Spleen (tissue), 11 donors: Measurements from ENCODE around the gene PDLIM7. TPM values are rescaled to one million over a fixed set of nuclear protein-coding genes. Genes with fewer than 3 reads are reported as not detected.

ENCODE experiments used
- DNase-seq: peaks from one replicate; pipeline ENCODE4 v3.0.0-alpha.2; 2020
- H3K27ac ChIP-seq, 8 donors: fragments of 200-600 bp; sonication (generic) in 7 of 8; 1 replicate in 4 of 8; 2 replicates in 4 of 8; pipeline versions ENCODE4 v1.5.0 to v1.8.0; 2016 to 2021; ENCODE audit warnings: inconsistent platforms in 4 of 8, mild to moderate bottlenecking in 4 of 8, moderate library complexity in 1 of 8
- H3K27me3 ChIP-seq, 7 donors: fragments of 200-600 bp; sonication (generic) in 6 of 7; replicated peaks in 1 of 7; 1 replicate in 4 of 7; 2 replicates in 3 of 7; pipeline versions ENCODE4 v1.5.0 to v1.8.0; 2016 to 2021; ENCODE audit warnings: inconsistent platforms in 3 of 7, mild to moderate bottlenecking in 1 of 7
- H3K36me3 ChIP-seq, 6 donors: fragments of 200-600 bp; sonication (generic) in 5 of 6; 1 replicate in 4 of 6; 2 replicates in 2 of 6; pipeline versions ENCODE4 v1.5.0 to v1.8.0; 2016 to 2021; ENCODE audit warnings: inconsistent platforms in 2 of 6
- H3K4me1 ChIP-seq, 6 donors: fragments of 200-600 bp; sonication (generic) in 5 of 6; 1 replicate in 3 of 6; 2 replicates in 3 of 6; pipeline versions ENCODE4 v1.5.0 to v1.8.0; 2016 to 2021; ENCODE audit warnings: inconsistent platforms in 3 of 6
- H3K4me3 ChIP-seq, 8 donors: fragments of 200-600 bp; sonication (generic) in 7 of 8; 1 replicate in 4 of 8; 2 replicates in 4 of 8; pipeline versions ENCODE4 v1.5.0 to v1.8.0; 2016 to 2021; ENCODE audit warnings: inconsistent platforms in 4 of 8, mild to moderate bottlenecking in 4 of 8, moderate library complexity in 2 of 8
- H3K9me3 ChIP-seq, 8 donors: fragments of 200-600 bp; sonication (generic) in 7 of 8; 1 replicate in 4 of 8; 2 replicates in 4 of 8; pipeline versions ENCODE4 v1.5.0 to v1.8.0; 2016 to 2021; ENCODE audit warnings: inconsistent platforms in 4 of 8
- POLR2A ChIP-seq, 3 donors: fragments of 450-650 bp; IDR thresholded peaks; one replicate each; pipeline ENCODE4 v1.5.1; 2017; ENCODE audit warnings: antibody characterized with exemption in 3 of 3, mild to moderate bottlenecking in 1 of 3
- POLR2AphosphoS5 ChIP-seq, 3 donors: sonication (generic); formaldehyde crosslinking; IDR thresholded peaks; one replicate each; pipeline ENCODE4 v1.5.1; 2017; ENCODE audit warnings: antibody characterized with exemption in 3 of 3
- WGBS, 5 donors: extraction: QIAGEN DNeasy Blood & Tissue Kit in 3 of 5; methylation state at CpG; one replicate each; pipeline versions ENCODE4 v1.1.5 to v1.1.7; 2013 to 2018; 5-methylcytosine and 5-hydroxymethylcytosine counted together
- intact Hi-C: fragments of 100-400 bp; cut with DNase I; formaldehyde crosslinking; loops from one replicate; pipeline ENCODE4 v1.15.0; 2023; ENCODE audit warnings: low total_unique reads
- polyA plus RNA-seq, 3 donors: library from polyadenylated mRNA; stranded (reverse); fragments of 200-250 nt; gene quantifications; one replicate each; pipeline ENCODE4 v1.2.1, GENCODE V29; 2013
- total RNA-seq, 7 donors: library from RNA; depleted of rRNA in 3 of 7; stranded (reverse); fragments of >200 nt in 3 of 7; fragmentation: NEBNext Ultra II Directional in 4 of 7; extraction: Animal tissue kit (Norgen Biotek cat#: 25700) in 4 of 7; gene quantifications; one replicate each; pipeline versions ENCODE4 v1.1.0 to v1.2.1, GENCODE V29; 2016 to 2021
- TF ChIP-seq, protein P1 (sequence below), 11 experiments: fragments of 200-600 bp in 7 of 11; fragments of 450-650 bp in 4 of 11; sonication (generic) in 4 of 11; IDR thresholded peaks in 8 of 11; conservative IDR thresholded peaks in 3 of 11; 1 replicate in 7 of 11; 2 replicates in 4 of 11; pipeline versions ENCODE4 v1.4.0 to v1.8.0; 2016 to 2021; ENCODE audit warnings: antibody characterized with exemption in 11 of 11, inconsistent platforms in 4 of 11, mild to moderate bottlenecking in 1 of 11
- donor health status: healthy with polysubstance abuse.
- donor health status: DM: no; HTN: no; CAD: no; lungs with moderate emphysema.
- donor health status: DM: no; HTN: no; CAD: no.
- donor health status: Bipolar disorder and iron deficiency.
- donor health status: healthy.
- donor health status: DM: no; HTN: no; CAD: no.
- donor health status: DM: yes; HTN: yes; CAD: no.

PDLIM7 gene
- total and polyA plus RNA-seq, 10 donors = 42.5 to 220 (median 85.1) TPM

GRCh38 chr5:177510567-177511053, 13.2 kb upstream of the PDLIM7 start:
- intact Hi-C loops = no loop called here
- 40 to 65% (median 53%) methylated on average over 13 to 15 of the region's 15 CpGs for WGBS, 5 donors

DNA sequence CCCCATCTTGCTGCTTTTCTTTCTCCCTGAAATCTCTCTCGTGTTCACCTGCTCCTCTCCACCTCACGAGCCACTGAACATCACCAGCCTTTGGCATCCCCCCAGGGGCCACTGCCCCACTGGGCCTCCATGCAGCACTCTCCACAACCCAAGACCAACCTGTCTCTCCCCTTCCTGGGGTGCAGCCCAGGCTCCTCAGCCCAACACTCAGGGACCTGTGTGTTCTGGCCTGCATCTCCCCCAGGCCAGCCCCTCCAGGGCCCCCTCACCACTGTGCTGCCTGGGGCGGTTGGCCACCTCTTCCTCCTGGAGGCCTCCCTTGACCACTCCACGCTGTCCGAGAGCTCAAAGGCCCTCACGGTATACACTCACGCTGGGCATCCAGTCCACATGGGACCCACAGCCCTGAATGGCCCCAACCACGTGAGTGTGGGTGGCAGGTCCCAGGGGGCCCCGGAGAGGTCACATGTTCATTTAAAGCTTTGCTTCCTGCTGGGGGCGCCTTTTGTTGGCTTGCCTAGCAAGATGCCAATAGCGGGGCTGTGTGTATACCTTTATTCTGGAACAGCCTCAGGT, 12.7 kb upstream of the PDLIM7 start:
- 37 to 51% (median 40%) methylated on average over 11 of the region's 11 CpGs for WGBS, 5 donors
- Histone ChIP-seq H3K4me1 (peaks cover 0 to 91% (median 51%) of the 10 kb centered on the region in 6 donors), H3K9me3 (no peaks in the 10 kb centered on the region), H3K4me3 (peak overlapping the region; percentile 4 to 86 (median 54)), H3K27me3 (no peaks in the 10 kb centered on the region), H3K27ac (peak overlapping the region; percentile 74 to 99 (median 93)), H3K36me3 (peaks cover 0 to 84% (median 52%) of the 10 kb centered on the region in 6 donors)
- TF ChIP-seq POLR2AphosphoS5 (IDR thresholded peaks at IDR 0.05) (no peak), POLR2A (IDR thresholded peaks at IDR 0.05) (no peak)
- TF ChIP-seq, protein P1, sequence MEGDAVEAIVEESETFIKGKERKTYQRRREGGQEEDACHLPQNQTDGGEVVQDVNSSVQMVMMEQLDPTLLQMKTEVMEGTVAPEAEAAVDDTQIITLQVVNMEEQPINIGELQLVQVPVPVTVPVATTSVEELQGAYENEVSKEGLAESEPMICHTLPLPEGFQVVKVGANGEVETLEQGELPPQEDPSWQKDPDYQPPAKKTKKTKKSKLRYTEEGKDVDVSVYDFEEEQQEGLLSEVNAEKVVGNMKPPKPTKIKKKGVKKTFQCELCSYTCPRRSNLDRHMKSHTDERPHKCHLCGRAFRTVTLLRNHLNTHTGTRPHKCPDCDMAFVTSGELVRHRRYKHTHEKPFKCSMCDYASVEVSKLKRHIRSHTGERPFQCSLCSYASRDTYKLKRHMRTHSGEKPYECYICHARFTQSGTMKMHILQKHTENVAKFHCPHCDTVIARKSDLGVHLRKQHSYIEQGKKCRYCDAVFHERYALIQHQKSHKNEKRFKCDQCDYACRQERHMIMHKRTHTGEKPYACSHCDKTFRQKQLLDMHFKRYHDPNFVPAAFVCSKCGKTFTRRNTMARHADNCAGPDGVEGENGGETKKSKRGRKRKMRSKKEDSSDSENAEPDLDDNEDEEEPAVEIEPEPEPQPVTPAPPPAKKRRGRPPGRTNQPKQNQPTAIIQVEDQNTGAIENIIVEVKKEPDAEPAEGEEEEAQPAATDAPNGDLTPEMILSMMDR (IDR thresholded peaks at IDR 0.05 in 8 of 11, conservative IDR thresholded peaks at IDR 0.05 in 3 of 11) = no peak
- intact Hi-C loops = no loop called here
- DNase-seq = peak; percentile 90

More at GRCh38 chr5:177510567-177511053, 13.2 kb upstream of the PDLIM7 start:
- Histone ChIP-seq H3K27ac (peak overlapping the region; percentile 74 to 99 (median 93)), H3K27me3 (no peaks in the 10 kb centered on the region), H3K9me3 (no peaks in the 10 kb centered on the region), H3K4me1 (peaks cover 1 to 91% (median 56%) of the 10 kb centered on the region in 6 donors), H3K36me3 (peaks cover 0 to 84% (median 53%) of the 10 kb centered on the region in 6 donors), H3K4me3 (peak overlapping the region in 5 of 8 donors; percentile 54 to 86 (median 57))
- DNase-seq = peak; percentile 92
- TF ChIP-seq POLR2AphosphoS5 (IDR thresholded peaks at IDR 0.05) (peak; percentile 83 to 92 (median 89)), POLR2A (IDR thresholded peaks at IDR 0.05) (peak in 1 of 3 donors; percentile 32)
- TF ChIP-seq, protein P1 (IDR thresholded peaks at IDR 0.05 in 8 of 11, conservative IDR thresholded peaks at IDR 0.05 in 3 of 11) = peak in 1 of 11 experiments; percentile 11

- WGBS, 5 donors = 9 to 15% (median 12%) methylated on average over 6 to 20 of the region's 20 CpGs
- H3K4me3 ChIP-seq = peak within 1 kb of the TSS; percentile 38 to 86 (median 54)
- H3K36me3 ChIP-seq = peaks cover 0 to 84% (median 52%) of the 10 kb centered on the region in 6 donors
- no peaks in the 10 kb centered on the region for H3K9me3 ChIP-seq
- intact Hi-C loops = no loop called here
- H3K27me3 ChIP-seq = no peaks in the 10 kb centered on the region
- peaks cover 0 to 91% (median 46%) of the 10 kb centered on the region in 6 donors for H3K4me1 ChIP-seq
- TF ChIP-seq, protein P1 (IDR thresholded peaks at IDR 0.05 in 8 of 11, conservative IDR thresholded peaks at IDR 0.05 in 3 of 11) = peak in 3 of 11 experiments; percentile 9 to 30 (median 23)
- TF ChIP-seq POLR2AphosphoS5 (IDR thresholded peaks at IDR 0.05) (peak; percentile 62 to 79 (median 69)), POLR2A (IDR thresholded peaks at IDR 0.05) (peak in 1 of 3 donors; percentile 3)
- H3K27ac ChIP-seq = peak within 1 kb of the TSS; percentile 74 to 99 (median 93)
- DNase-seq = peak; percentile 93
These were observed 12.1 kb upstream of the PDLIM7 start, which contains the start of gene DOK3 for GRCh38 chr5:177509381-177509951. DOK3 (minus strand) TSS chr5:177509826; CDS start chr5:177509540, 286 bp downstream.

DNA sequence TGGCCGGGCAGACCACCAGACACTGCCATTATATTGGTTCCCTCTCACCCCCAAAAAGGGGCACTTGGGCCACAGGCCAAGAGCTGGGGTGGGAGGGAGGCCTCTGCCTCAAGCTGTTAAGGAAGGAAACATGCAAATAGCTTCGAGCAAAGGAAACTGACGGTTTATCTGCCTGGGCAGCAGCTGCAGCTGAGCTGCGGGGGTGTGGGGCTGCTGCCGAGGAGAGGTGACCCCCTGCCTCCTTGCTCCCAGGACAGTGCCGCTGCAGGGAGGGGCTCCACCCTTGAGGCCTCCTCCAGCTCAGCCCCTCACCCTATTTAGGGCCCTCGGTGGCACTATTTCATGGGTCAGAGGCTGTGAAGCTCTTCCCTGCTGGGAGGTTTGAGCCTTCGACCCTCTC, 11.4 kb upstream of the PDLIM7 start:
- peak in 2 of 3 donors; percentile 76 to 87 for TF ChIP-seq POLR2AphosphoS5 (IDR thresholded peaks at IDR 0.05)
- TF ChIP-seq POLR2A (IDR thresholded peaks at IDR 0.05) = peak in 1 of 3 donors; percentile 63
- TF ChIP-seq, protein P1 (IDR thresholded peaks at IDR 0.05 in 8 of 11, conservative IDR thresholded peaks at IDR 0.05 in 3 of 11) = no peak

More for the DNA sequence above, 11.4 kb upstream of the PDLIM7 start:
- Histone ChIP-seq H3K9me3 (no peaks in the 10 kb centered on the region), H3K27me3 (no peaks in the 10 kb centered on the region), H3K4me1 (peaks cover 0 to 91% (median 45%) of the 10 kb centered on the region in 6 donors), H3K36me3 (peaks cover 0 to 84% (median 52%) of the 10 kb centered on the region in 6 donors), H3K4me3 (peak overlapping the region; percentile 38 to 86 (median 54)), H3K27ac (peak overlapping the region; percentile 74 to 99 (median 93))
- peak; percentile 87 for DNase-seq
- WGBS, 5 donors = 4 to 22% (median 12%) methylated on average over 3 to 8 of the region's 8 CpGs
- intact Hi-C loops = no loop called here
